Medulla oblongata (tissue), 1 donor: Measurements from ENCODE around the gene PSORS1C1.
"Not testable (repeated sequence)": the region's sequence is repeated elsewhere in the genome, so short reads cannot be mapped to it uniquely, and the experiment has no call there.

Source experiments
- DNase-seq: peaks from one replicate; pipeline ENCODE4 v3.0.0-alpha.2; 2015; ENCODE audit errors: extremely low spot score

Gene PSORS1C1

GRCh38 chr6:31178143-31179041, 63.8 kb downstream of the PSORS1C1 start:
- DNase-seq = no peak

- no peak for DNase-seq
These were observed 64.4 kb downstream of the PSORS1C1 start for GRCh38 chr6:31179042-31179386.

GRCh38 chr6:31179896-31180295, 65.3 kb downstream of the PSORS1C1 start:
- DNase-seq = no peak

DNA sequence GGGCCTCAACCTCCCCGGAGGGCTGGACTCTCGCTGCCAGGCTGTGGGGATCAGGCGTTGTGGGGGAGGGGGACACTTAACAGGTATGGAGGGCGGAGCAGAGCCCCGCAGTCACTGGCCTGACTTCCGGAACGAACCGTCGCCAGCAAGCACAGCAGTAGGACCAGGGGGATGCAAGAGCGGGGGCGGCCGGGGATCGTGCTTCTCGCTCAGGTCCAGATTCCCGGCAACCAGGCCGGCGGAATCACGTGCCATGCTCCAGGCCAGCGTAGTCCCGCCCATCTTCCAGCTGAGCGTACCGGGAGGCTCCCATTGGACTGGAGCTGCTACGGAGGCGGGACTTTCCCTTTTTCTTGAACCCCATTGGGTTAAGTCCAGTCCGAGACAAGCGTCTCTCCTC, 65.9 kb downstream of the PSORS1C1 start:
- DNase-seq = peak; percentile 67

GRCh38 chr6:31183287-31183686, 68.7 kb downstream of the PSORS1C1 start:
- DNase-seq = not testable (repeated sequence)

GRCh38 chr6:31183859-31184258, 69.3 kb downstream of the PSORS1C1 start:
- DNase-seq = not testable (repeated sequence)

GRCh38 chr6:31185695-31186051, 71.1 kb downstream of the PSORS1C1 start:
- DNase-seq = not testable (repeated sequence)

- no peak for DNase-seq
These were observed 71.6 kb downstream of the PSORS1C1 start for GRCh38 chr6:31186052-31186734.

DNA sequence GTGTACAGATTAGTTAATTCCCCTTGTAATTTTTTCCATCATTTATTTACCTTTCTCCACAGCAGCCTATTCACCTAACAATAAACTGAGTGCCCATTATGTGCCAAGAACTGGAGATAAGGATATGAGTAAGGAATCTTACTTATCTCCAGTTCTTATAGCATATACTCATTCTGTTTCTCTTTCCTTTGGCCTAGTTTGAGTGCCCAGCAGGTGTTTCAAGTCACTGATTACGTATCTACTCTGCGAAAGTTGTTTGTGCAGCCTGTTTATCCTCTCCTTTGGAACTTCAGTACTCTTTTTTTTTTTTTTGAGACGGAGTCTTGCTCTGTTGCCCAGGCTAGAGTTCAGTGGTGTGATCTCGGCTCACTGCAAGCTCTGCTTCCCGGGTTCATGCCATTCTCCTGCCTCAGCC, 73.2 kb downstream of the PSORS1C1 start:
- DNase-seq = no peak

- not testable (repeated sequence) for DNase-seq
These were observed 74.6 kb downstream of the PSORS1C1 start for GRCh38 chr6:31189223-31189622.
